HG02840 (cell line): ENCODE measurements around the gene USHBP1.

ENCODE experiments used
- ATAC-seq: cut with Tn5 transposase; IDR thresholded peaks from one replicate; pipeline ENCODE4 v1.9.1; 2021; ENCODE audit warnings: mild to moderate bottlenecking, moderate library complexity, moderate number of reproducible peaks; ENCODE audit not compliant: unreplicated experiment, low FRiP score

Gene USHBP1, protein sequence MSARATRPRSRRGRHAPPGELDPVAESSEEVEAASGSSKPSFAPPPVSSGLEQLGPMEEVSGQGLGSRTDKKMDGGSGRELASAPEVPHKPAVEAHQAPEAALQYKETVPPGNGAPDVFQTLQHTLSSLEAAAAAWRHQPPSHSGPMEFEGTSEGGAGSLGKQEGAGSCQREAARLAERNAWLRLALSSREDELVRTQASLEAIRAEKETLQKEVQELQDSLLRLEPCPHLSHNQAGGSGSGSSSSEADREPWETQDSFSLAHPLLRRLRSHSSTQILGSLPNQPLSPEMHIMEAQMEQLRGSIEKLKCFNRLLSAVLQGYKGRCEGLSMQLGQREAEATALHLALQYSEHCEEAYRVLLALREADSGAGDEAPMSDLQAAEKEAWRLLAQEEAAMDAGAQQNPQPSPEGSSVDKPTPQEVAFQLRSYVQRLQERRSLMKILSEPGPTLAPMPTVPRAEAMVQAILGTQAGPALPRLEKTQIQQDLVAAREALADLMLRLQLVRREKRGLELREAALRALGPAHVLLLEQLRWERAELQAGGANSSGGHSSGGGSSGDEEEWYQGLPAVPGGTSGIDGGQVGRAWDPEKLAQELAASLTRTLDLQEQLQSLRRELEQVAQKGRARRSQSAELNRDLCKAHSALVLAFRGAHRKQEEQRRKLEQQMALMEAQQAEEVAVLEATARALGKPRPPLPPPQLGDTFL

GRCh38 chr19:17264641-17264979 lies at the start of gene USHBP1:
Gene USHBP1, minus strand, starts transcription at chr19:17264745. Its CDS starts 446 bp downstream, at chr19:17264299.
- ATAC-seq, result no peak

DNA sequence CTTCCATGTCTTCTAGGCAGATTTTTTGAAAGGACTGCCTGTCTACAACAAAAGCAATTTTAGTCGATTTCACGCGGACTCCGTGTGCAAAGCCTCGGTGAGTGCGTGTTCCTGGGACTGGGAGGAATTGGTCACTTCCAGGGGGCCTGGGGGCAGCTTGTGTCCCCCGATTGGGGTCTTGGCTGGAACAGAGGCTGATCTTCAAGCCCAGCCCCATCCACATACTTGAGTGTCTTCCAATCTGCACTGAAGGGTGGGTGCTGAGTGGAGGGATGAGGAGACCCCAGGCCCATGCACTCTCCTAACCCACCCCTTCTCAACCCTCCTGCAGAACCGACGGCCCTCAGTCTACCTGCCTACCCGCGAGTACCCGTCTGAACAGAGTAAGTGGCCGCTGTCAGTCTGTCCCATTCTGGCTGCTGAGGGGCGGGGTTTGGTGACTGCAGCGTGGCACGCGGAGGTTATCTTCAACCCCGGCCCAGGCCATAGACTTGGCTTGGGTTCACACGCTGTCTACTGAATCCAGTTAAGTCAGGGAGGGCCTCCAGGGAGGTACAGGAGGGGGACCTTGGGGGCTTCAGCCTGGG lies 49.6 kb upstream of the USHBP1 start:
- no peak for ATAC-seq

- no peak for ATAC-seq
Measured at GRCh38 chr19:17312189-17313113, 47.9 kb upstream of the USHBP1 start.

DNA sequence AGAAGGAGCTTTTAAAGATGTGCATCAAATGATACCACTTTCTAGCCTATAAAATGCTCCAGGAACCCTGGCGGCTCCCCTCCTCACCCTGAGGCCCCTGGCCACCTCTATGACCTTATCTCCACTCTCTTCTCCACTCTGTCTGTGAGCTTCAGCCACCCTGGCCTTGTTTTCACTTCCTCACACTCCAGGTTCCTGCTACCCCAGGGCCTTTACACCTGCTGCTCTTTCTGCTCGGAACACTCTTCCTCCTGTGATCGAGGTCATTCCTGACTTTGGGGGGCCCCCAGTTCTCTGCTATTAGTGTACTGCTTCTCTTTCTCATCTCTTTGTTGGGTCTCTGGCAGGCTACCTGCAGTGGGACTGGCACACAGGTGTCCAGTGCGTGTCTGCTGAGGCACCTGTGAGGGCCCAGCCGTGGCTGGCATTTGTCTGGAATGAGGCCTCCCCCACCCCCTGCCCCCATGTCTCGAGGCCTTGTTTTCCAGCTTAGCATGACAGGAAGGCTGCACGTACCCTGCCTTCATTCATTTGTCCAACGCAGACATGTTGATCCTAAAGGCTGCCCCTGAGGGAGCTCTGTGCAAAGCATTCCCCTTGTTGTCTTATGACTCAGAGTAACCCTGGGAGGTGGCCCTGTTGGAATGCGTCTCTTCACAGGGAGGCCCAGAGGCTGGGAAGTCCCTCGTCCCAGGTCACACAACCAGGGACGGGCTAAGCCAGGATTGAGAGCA lies 47.1 kb upstream of the USHBP1 start:
- no peak for ATAC-seq

GRCh38 chr19:17309965-17310461 lies 45.5 kb upstream of the USHBP1 start:
- ATAC-seq, result no peak

- ATAC-seq, result peak; percentile 62
Measured at GRCh38 chr19:17309198-17309964, 44.8 kb upstream of the USHBP1 start, which contains the start of gene DDA1. Gene DDA1, plus strand, starts transcription at chr19:17309563. Its CDS starts 92 bp downstream, at chr19:17309655.

- ATAC-seq, result no peak
Measured at GRCh38 chr19:17307876-17308377, 43.4 kb upstream of the USHBP1 start.

DNA sequence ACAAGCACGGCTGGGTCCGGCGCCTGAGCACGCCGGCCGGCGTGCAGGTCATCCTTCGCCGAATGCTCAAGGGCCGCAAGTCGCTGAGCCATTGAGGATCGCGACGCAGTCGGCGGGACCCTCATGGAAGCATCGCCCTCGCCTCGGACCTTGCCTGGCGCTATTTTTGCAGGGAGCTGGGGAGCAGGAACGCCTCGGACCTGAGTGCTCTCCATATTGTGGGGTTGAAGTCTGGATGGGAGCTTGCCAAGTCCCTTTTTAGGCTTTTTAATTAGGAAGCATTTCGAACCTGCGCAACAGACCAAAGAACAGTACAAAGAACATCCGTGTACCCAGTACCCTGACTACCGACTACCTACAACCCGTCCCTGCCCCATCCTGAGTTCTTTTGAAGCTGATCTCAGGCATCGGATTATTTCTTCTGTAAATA lies 41.8 kb upstream of the USHBP1 start:
- no peak for ATAC-seq

- ATAC-seq, result peak; percentile 57
Measured at GRCh38 chr19:17305517-17306284, 41.2 kb upstream of the USHBP1 start, which contains the start of gene MRPL34. Gene MRPL34, plus strand, starts transcription at chr19:17305872. Its CDS starts 21 bp downstream, at chr19:17305893.

DNA sequence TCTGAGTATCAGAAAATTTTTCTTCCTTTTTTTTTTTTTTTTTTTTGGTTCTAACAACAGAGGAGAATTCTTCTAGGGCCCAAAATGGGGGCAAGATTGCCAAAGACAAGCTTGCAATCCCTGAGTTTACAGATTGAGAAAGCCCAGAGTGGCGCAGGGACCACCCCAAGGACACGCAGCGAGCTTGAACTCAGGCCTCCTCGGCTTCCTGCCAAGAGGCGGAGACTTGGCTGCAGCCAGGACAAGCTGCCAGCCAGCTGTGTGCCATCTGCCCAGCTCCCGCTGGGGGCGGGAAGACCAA lies 40.6 kb upstream of the USHBP1 start:
- ATAC-seq, result no peak

- no peak for ATAC-seq
Measured at GRCh38 chr19:17304386-17305215, 40.1 kb upstream of the USHBP1 start.

DNA sequence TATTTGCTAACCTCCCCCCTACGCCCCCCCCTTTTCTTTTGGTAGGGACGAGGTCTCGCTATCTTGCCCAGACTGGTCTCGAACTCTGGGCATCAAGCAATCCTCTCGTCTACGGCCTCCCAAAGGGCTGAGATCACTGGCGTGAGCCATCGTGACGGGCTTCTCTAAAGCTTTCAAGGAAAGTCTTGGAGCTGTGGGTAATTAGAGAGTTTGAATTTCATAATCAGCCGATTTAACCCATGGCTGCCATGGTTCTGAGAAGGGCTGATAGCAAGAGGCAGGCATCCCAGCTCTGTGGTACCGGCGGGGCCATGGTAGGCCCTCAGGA lies 39.4 kb upstream of the USHBP1 start:
- no peak for ATAC-seq

- peak; percentile 48 for ATAC-seq
Measured at GRCh38 chr19:17303167-17303939, 38.8 kb upstream of the USHBP1 start, which contains the start of gene ABHD8. Gene ABHD8, minus strand, starts transcription at chr19:17303425. Its CDS starts 1,809 bp downstream, at chr19:17301616.

GRCh38 chr19:17302391-17303166 lies 38.0 kb upstream of the USHBP1 start:
- ATAC-seq, result no peak

GRCh38 chr19:17300992-17301619 lies 36.6 kb upstream of the USHBP1 start:
- no peak for ATAC-seq
